ENCODE data around the gene PDE6B.

PDE6B gene

GRCh38 chr4:708631-708933, 83.2 kb downstream of the PDE6B start:
- DNase-seq, result no peak

GRCh38 chr4:709348-709747, 84.0 kb downstream of the PDE6B start:
- DNase-seq, result no peak

DNA sequence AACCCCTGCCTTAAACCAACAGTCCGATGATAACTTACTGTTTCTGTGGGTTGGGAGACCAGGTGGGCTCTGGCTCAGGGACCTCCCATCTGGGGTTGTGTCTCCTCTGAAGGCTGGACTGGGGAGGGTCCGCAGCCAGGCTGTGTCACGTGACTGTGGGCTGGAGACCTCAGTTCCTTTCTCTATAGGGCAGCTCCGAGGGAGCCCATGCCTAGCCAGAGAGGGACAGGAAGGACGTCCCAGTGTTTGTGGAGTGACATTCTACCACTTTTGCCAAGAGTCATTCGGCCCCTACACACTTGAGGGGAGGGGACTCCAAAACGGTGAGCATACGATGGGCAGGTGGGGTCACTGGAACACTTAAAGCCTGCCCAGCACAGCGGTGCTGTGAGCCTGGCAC, 84.7 kb downstream of the PDE6B start:
- DNase-seq, result no peak

DNA sequence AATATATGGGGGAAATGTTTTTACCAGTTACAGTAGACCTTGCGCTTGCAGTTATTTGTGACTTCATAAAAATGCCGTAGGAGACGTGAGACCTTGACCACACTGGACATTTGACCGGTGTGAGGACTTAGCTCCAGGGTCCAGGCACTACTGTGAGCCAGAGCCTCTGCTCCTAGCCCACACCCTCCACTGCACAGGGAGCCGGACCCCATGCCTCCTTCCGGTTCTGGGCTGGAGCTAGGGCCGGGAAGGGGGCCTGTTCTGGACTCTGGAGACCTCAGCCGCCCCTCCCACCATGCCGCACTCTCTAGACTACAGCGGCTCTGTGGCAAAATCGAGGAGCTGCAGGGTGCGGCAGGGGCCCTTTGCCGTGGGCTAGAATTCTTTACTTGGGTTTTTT, 85.5 kb downstream of the PDE6B start:
- no peak for DNase-seq

GRCh38 chr4:712093-712492, 86.7 kb downstream of the PDE6B start:
- no peak for DNase-seq

GRCh38 chr4:712916-713632, 87.7 kb downstream of the PDE6B start:
- no peak for DNase-seq

DNA sequence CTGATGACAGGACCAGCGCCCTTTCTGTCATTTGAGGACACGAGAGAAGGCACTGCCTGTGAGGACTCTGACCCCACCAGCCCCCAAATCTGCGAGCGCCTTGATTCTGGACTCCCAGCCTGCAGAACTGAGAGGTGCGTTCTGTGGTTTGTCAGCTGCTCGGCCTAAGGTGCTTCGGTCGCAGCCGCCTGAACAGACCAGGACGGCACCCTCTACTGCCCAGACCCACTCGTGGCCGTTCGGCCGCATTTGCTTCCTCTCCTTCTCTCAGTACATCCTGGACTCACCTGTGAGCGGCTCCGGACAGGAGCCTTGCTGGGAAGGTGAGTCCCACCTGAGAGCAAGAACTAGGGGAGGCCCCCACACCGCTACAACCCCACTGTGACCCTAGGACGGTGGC, 88.7 kb downstream of the PDE6B start:
- DNase-seq, result no peak

DNA sequence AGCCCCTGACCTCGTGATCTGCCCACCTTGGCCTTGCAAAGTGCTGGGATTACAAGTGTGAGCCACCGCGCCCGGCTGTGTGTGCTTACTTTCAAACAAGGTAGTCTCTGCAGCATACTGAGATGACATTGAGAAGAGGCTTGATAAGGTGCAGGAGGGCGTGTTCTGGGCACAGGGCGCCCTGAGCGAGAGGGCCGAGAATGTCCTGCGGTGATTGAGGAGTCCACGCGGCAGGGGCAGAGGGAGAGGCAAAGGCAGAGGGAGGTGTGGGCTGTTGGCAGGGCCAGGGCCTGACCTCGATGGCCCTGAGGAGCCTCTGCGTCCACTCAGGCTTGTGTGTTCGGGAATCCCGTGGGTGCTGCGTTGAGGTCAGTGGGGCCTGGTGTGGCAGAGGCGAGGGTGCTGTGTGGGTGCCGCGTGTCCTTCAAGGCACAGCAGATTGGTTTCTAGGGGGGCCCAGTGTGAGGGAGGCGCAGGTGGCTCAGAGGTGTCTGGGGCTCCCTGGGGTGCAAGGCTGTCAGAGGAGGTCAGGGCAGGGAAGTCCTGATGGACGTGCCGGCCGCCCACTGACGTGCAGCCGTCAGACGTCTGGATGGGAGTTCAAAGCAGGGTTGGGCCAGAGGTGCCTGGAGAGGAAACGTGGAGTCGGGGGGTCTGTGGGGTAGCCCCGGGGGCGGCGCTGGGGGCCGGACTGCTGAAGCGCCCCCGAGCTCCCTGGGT, 92.4 kb downstream of the PDE6B start:
- no peak for DNase-seq

GRCh38 chr4:718460-718859, 93.1 kb downstream of the PDE6B start:
- no peak for DNase-seq

All from CD4-positive, alpha-beta T cell treated with Interferon alpha-2 for 1 hour (primary cell).